Neural crest cell (in vitro differentiated cells): ENCODE results near the gene CNDP2. TPM values are rescaled to one million over a fixed set of nuclear protein-coding genes. Genes with fewer than 3 reads are reported as not detected.

Source experiments
- DNase-seq: peaks from one replicate; pipeline ENCODE4 v3.0.0; 2021; ENCODE audit warnings: low read depth, mixed read lengths, low spot score
- H3K27ac Mint-ChIP-seq: one replicate; pipeline ENCODE4 v1.8.0; 2021; ENCODE audit warnings: mild to moderate bottlenecking, mixed read lengths; ENCODE audit not compliant: unreplicated experiment
- H3K27me3 Mint-ChIP-seq: 2 replicates; pipeline ENCODE4 v1.8.0; 2021; ENCODE audit warnings: low read depth, mild to moderate bottlenecking, mixed read lengths
- H3K36me3 Mint-ChIP-seq: 2 replicates; pipeline ENCODE4 v1.8.0; 2021; ENCODE audit warnings: low read depth, mild to moderate bottlenecking, mixed read lengths
- H3K4me1 Mint-ChIP-seq: 2 replicates; pipeline ENCODE4 v1.8.0; 2021; ENCODE audit warnings: mixed read lengths
- H3K4me3 Mint-ChIP-seq: one replicate; pipeline ENCODE4 v1.8.0; 2021; ENCODE audit warnings: mild to moderate bottlenecking, mixed read lengths
- H3K9me3 Mint-ChIP-seq: 2 replicates; pipeline ENCODE4 v1.8.0; 2021; ENCODE audit warnings: mixed read lengths
- CTCF ChIP-seq: fragments of 200-600 bp; sonication (generic); conservative IDR thresholded peaks from 2 replicates; pipeline ENCODE4 v1.5.0; 2021; ENCODE audit warnings: antibody characterized with exemption, mild to moderate bottlenecking
- total RNA-seq: library from RNA; stranded (reverse); gene quantifications from 2 replicates; pipeline ENCODE4 v1.2.1, GENCODE V29; 2021

Gene CNDP2
- total RNA-seq, 1 donor from 2014 or later, result 194 TPM

- H3K9me3 Mint-ChIP-seq, result peaks cover 2% of the 10 kb centered on the region
- peaks cover 25% of the 10 kb centered on the region for H3K4me1 Mint-ChIP-seq
- peaks cover 40% of the 10 kb centered on the region for H3K36me3 Mint-ChIP-seq
- H3K4me3 Mint-ChIP-seq, result no peak overlapping the region
- TF ChIP-seq CTCF, result no peak
- no peaks in the 10 kb centered on the region for H3K27me3 Mint-ChIP-seq
- DNase-seq, result no peak
- no peak overlapping the region for H3K27ac Mint-ChIP-seq
These were observed 29.6 kb downstream of the CNDP2 start for GRCh38 chr18:74525741-74526140.

GRCh38 chr18:74526488-74526887, 30.3 kb downstream of the CNDP2 start:
- Mint-ChIP-seq H3K36me3 (peaks cover 32% of the 10 kb centered on the region), H3K4me3 (no peak overlapping the region), H3K27ac (no peak overlapping the region), H3K4me1 (peaks cover 25% of the 10 kb centered on the region), H3K9me3 (peaks cover 2% of the 10 kb centered on the region), H3K27me3 (no peaks in the 10 kb centered on the region)
- DNase-seq, result no peak
- TF ChIP-seq CTCF, result no peak

GRCh38 chr18:74528478-74528877, 32.3 kb downstream of the CNDP2 start:
- Mint-ChIP-seq H3K4me1 (peaks cover 15% of the 10 kb centered on the region), H3K36me3 (peaks cover 17% of the 10 kb centered on the region), H3K4me3 (no peak overlapping the region), H3K9me3 (peaks cover 2% of the 10 kb centered on the region), H3K27me3 (no peaks in the 10 kb centered on the region), H3K27ac (no peak overlapping the region)
- DNase-seq, result no peak
- no peak for TF ChIP-seq CTCF

- Mint-ChIP-seq H3K4me3 (no peak overlapping the region), H3K4me1 (peaks cover 10% of the 10 kb centered on the region), H3K36me3 (peaks cover 13% of the 10 kb centered on the region), H3K9me3 (peaks cover 2% of the 10 kb centered on the region), H3K27me3 (no peaks in the 10 kb centered on the region), H3K27ac (no peak overlapping the region)
- no peak for DNase-seq
- no peak for TF ChIP-seq CTCF
These were observed 32.8 kb downstream of the CNDP2 start for GRCh38 chr18:74528913-74529312.

- no peaks in the 10 kb centered on the region for H3K27me3 Mint-ChIP-seq
- no peak overlapping the region for H3K4me3 Mint-ChIP-seq
- peaks cover 7% of the 10 kb centered on the region for H3K4me1 Mint-ChIP-seq
- no peak for TF ChIP-seq CTCF
- no peak for DNase-seq
- no peaks in the 10 kb centered on the region for H3K9me3 Mint-ChIP-seq
- no peak overlapping the region for H3K27ac Mint-ChIP-seq
- H3K36me3 Mint-ChIP-seq, result peaks cover 10% of the 10 kb centered on the region
These were observed 33.2 kb downstream of the CNDP2 start for GRCh38 chr18:74529378-74529777.
